ENCODE results near the gene FAM240A.

- TF ChIP-seq POLR2AphosphoS5 (IDR thresholded peaks at IDR 0.05) = no peak
- TF ChIP-seq POLR2A (IDR thresholded peaks at IDR 0.05) = no peak
Observed at GRCh38 chr3:46617941-46618340, 5.6 kb downstream of the FAM240A start.

Data from transverse colon (tissue), 3 donors.